IMR-90 (cell line): ENCODE data around the gene KDM5A.

ENCODE experiments used
- CEBPB ChIP-seq: IDR thresholded peaks from 2 replicates; pipeline ENCODE4 v1.6.1; 2012; ENCODE audit warnings: low read depth, low read length, improper control_type of control experiment
- CTCF ChIP-seq: conservative IDR thresholded peaks from 2 replicates; pipeline ENCODE4 v1.5.1; 2012; ENCODE audit warnings: mild to moderate bottlenecking, low read depth, low read length, improper control_type of control experiment
- MAFK ChIP-seq: IDR thresholded peaks from 2 replicates; pipeline ENCODE4 v1.6.1; 2012; ENCODE audit warnings: low read depth, low read length, improper control_type of control experiment
- MXI1 ChIP-seq: IDR thresholded peaks from 2 replicates; pipeline ENCODE4 v1.6.1; 2012; ENCODE audit warnings: low read depth, mild to moderate bottlenecking, low read length, moderate library complexity, borderline replicate concordance
- NFE2L2 ChIP-seq: fragments of 150-350 bp; IDR thresholded peaks from 2 replicates; pipeline ENCODE4 v1.6.1; 2016; ENCODE audit warnings: low read depth, mild to moderate bottlenecking, low read length
- POLR2A ChIP-seq: IDR thresholded peaks from 2 replicates; pipeline ENCODE4 v1.6.1; 2012; ENCODE audit warnings: mild to moderate bottlenecking, low read depth, low read length
- RAD21 ChIP-seq: IDR thresholded peaks from 2 replicates; pipeline ENCODE4 v1.6.1; 2012; ENCODE audit warnings: low read length, improper control_type of control experiment
- RCOR1 ChIP-seq: IDR thresholded peaks from 2 replicates; pipeline ENCODE4 v1.6.1; 2012; ENCODE audit warnings: mild to moderate bottlenecking, low read length, improper control_type of control experiment; ENCODE audit not compliant: insufficient replicate concordance
- USF2 ChIP-seq: fragments of 150-350 bp; IDR thresholded peaks from 2 replicates; pipeline ENCODE4 v1.6.1; 2017; ENCODE audit warnings: mild to moderate bottlenecking, antibody characterized with exemption, low read length, low read depth

GRCh38 chr12:234891-235415 lies 154.2 kb downstream of the KDM5A start:
- TF ChIP-seq RCOR1, result no peak
- no peak for TF ChIP-seq POLR2A
- TF ChIP-seq CTCF, result no peak
- no peak for TF ChIP-seq RAD21
- TF ChIP-seq MAFK, result no peak
- TF ChIP-seq NFE2L2, result no peak
- no peak for TF ChIP-seq USF2
- no peak for TF ChIP-seq CEBPB
- no peak for TF ChIP-seq MXI1
